Measurements from ENCODE around the gene SNX19. TPM values are rescaled to one million over a fixed set of nuclear protein-coding genes. Genes with fewer than 3 reads are reported as not detected.
"Not testable (repeated sequence)": the region's sequence is repeated elsewhere in the genome, so short reads cannot be mapped to it uniquely, and the experiment has no call there.

Gene SNX19
- total RNA-seq, 6 donors from 2014 or later: 46.4 to 112 (median 80.0) TPM

- ATAC-seq (ENCODE audit: low FRiP score in 2 of 2) (no peak), DNase-seq (peak in 1 of 2 donors; percentile 76)
- Histone ChIP-seq H3K36me3 (no peaks in the 10 kb centered on the region), H3K27me3 (no peaks in the 10 kb centered on the region), H3K4me3 (no peak overlapping the region), H3K9me3 (no peaks in the 10 kb centered on the region), H3K27ac (no peak overlapping the region), H3K4me1 (peaks cover 0 to 3% (median 0%) of the 10 kb centered on the region in 4 donors)
- TF ChIP-seq, protein P1, sequence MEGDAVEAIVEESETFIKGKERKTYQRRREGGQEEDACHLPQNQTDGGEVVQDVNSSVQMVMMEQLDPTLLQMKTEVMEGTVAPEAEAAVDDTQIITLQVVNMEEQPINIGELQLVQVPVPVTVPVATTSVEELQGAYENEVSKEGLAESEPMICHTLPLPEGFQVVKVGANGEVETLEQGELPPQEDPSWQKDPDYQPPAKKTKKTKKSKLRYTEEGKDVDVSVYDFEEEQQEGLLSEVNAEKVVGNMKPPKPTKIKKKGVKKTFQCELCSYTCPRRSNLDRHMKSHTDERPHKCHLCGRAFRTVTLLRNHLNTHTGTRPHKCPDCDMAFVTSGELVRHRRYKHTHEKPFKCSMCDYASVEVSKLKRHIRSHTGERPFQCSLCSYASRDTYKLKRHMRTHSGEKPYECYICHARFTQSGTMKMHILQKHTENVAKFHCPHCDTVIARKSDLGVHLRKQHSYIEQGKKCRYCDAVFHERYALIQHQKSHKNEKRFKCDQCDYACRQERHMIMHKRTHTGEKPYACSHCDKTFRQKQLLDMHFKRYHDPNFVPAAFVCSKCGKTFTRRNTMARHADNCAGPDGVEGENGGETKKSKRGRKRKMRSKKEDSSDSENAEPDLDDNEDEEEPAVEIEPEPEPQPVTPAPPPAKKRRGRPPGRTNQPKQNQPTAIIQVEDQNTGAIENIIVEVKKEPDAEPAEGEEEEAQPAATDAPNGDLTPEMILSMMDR (IDR thresholded peaks at IDR 0.05): no peak
- TF ChIP-seq EP300 (IDR thresholded peaks at IDR 0.05): no peak
- no peak for TF ChIP-seq POLR2A (IDR thresholded peaks at IDR 0.05)
- TF ChIP-seq POLR2AphosphoS5 (IDR thresholded peaks at IDR 0.05): no peak
- 90 to 97% methylated on average over 13 to 14 of the region's 14 CpGs for whole genome bisulfite sequencing, 2 donors
Measured at GRCh38 chr11:130861283-130861682, 55.0 kb downstream of the SNX19 start.

- DNase-seq: no peak
- Histone ChIP-seq H3K36me3 (no peaks in the 10 kb centered on the region), H3K4me1 (peaks cover 0 to 3% (median 0%) of the 10 kb centered on the region in 4 donors), H3K9me3 (no peaks in the 10 kb centered on the region), H3K4me3 (no peak overlapping the region), H3K27ac (no peak overlapping the region), H3K27me3 (no peaks in the 10 kb centered on the region)
- no peak for TF ChIP-seq POLR2A (IDR thresholded peaks at IDR 0.05)
- TF ChIP-seq EP300 (IDR thresholded peaks at IDR 0.05): no peak
- TF ChIP-seq POLR2AphosphoS5 (IDR thresholded peaks at IDR 0.05): no peak
- TF ChIP-seq, protein P1 (IDR thresholded peaks at IDR 0.05): no peak
- no peak for ATAC-seq (ENCODE audit: low FRiP score in 2 of 2)
- 56 to 75% methylated on average over 1 of the region's 1 CpG for WGBS, 2 donors
Measured at GRCh38 chr11:130859886-130860285, 56.4 kb downstream of the SNX19 start.

- DNase-seq (peak in 1 of 2 donors; percentile 31), ATAC-seq (ENCODE audit: low FRiP score in 2 of 2) (no peak)
- no peak overlapping the region for H3K4me3 ChIP-seq
- H3K27me3 ChIP-seq: no peaks in the 10 kb centered on the region
- TF ChIP-seq POLR2A (IDR thresholded peaks at IDR 0.05): no peak
- TF ChIP-seq POLR2AphosphoS5 (IDR thresholded peaks at IDR 0.05): no peak
- TF ChIP-seq EP300 (IDR thresholded peaks at IDR 0.05): no peak
- TF ChIP-seq, protein P1 (IDR thresholded peaks at IDR 0.05): no peak
- peaks cover 0 to 3% (median 0%) of the 10 kb centered on the region in 4 donors for H3K4me1 ChIP-seq
- 55 to 66% methylated on average over 2 of the region's 2 CpGs for WGBS, 2 donors
- H3K36me3 ChIP-seq: no peaks in the 10 kb centered on the region
- H3K27ac ChIP-seq: no peak overlapping the region
- no peaks in the 10 kb centered on the region for H3K9me3 ChIP-seq
Measured at GRCh38 chr11:130858215-130858614, 58.1 kb downstream of the SNX19 start.

DNA sequence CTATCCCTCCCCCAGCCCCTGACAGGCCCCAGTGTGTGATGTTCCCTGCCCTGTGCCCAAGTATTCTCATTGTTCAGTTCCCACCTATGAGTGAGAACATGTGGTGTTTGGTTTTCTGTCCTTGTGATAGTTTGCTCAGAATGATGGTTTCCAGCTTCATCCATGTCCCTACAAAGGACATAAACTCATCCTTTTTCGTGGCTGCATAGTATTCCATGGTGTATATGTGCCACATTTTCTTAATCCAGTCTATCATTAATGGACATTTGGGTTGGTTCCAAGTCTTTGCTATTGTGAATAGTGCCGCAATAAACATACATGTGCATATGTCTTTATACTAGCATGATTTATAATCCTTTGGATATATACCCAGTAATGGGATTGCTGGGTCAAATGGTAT, 60.6 kb downstream of the SNX19 start:
- H3K9me3 ChIP-seq; DNase-seq; H3K27ac ChIP-seq; H3K36me3 ChIP-seq; H3K4me1 ChIP-seq; ATAC-seq (ENCODE audit: low FRiP score in 2 of 2); H3K27me3 ChIP-seq; H3K4me3 ChIP-seq: not testable (repeated sequence)
- WGBS, 2 donors: 67 to 100% methylated on average over 1 to 2 of the region's 2 CpGs

DNA sequence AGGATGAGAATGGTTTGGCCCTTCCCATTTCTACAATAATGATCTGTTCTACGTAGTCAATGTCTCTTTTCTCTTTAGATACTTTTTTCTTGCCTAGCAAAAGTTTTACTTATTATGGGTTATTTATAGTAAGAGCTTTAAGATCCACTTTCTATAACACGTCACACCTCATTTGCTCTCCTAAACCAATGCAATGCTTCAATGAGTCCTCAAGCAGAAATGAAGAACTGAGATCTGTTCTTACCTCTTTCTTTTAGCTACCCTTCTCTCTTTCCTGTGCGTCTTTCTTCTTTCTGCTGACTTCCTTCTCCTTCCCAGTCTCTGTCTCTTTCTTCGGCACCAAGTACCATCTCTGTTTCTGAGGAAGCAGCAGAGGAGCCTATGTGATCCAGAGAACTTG, 61.8 kb downstream of the SNX19 start:
- Histone ChIP-seq H3K4me3 (no peak overlapping the region), H3K27me3 (no peaks in the 10 kb centered on the region), H3K27ac (no peak overlapping the region), H3K36me3 (no peaks in the 10 kb centered on the region), H3K9me3 (no peaks in the 10 kb centered on the region), H3K4me1 (no peaks in the 10 kb centered on the region)
- TF ChIP-seq POLR2A (IDR thresholded peaks at IDR 0.05) (no peak), POLR2AphosphoS5 (IDR thresholded peaks at IDR 0.05) (no peak), EP300 (IDR thresholded peaks at IDR 0.05) (no peak)
- TF ChIP-seq, protein P1 (IDR thresholded peaks at IDR 0.05): no peak
- no peak for DNase-seq
- no peak for ATAC-seq (ENCODE audit: low FRiP score in 2 of 2)
- 88 to 89% methylated on average over 4 of the region's 4 CpGs for WGBS, 2 donors
